HEK293 (cell line): Measurements from ENCODE around the gene ARRDC2.

Experiments
- BCL11A ChIP-seq: fragments of 450-650 bp; formaldehyde crosslinking; IDR thresholded peaks from 2 replicates; pipeline ENCODE4 v1.5.1; 2016; ENCODE audit warnings: low read depth, missing biosample characterization, missing genetic modification characterization
- BCL11B ChIP-seq: fragments of 450-650 bp; formaldehyde crosslinking; IDR thresholded peaks from 2 replicates; pipeline ENCODE4 v1.5.1; 2016; ENCODE audit warnings: low read depth, missing biosample characterization, missing genetic modification characterization
- HOXA7 ChIP-seq: sonication (generic); formaldehyde crosslinking; IDR thresholded peaks from 2 replicates; pipeline ENCODE4 v1.8.1; 2022; ENCODE audit warnings: missing genetic modification reagents, borderline replicate concordance
- KLF10 ChIP-seq: fragments of 450-650 bp; IDR thresholded peaks from 2 replicates; pipeline ENCODE4 v1.5.1; 2018; ENCODE audit warnings: missing biosample characterization, mild to moderate bottlenecking, missing genetic modification characterization
- MZF1 ChIP-seq: fragments of 450-650 bp; formaldehyde crosslinking; IDR thresholded peaks from 2 replicates; pipeline ENCODE4 v1.5.1; 2017; ENCODE audit warnings: missing biosample characterization, missing genetic modification characterization, borderline replicate concordance
- REPIN1 ChIP-seq: fragments of 450-650 bp; formaldehyde crosslinking; IDR thresholded peaks from 2 replicates; pipeline ENCODE4 v1.5.1; 2017; ENCODE audit warnings: missing biosample characterization, missing genetic modification characterization, low read depth
- SETDB1 ChIP-seq: IDR thresholded peaks from one replicate; pipeline ENCODE4 v1.6.1; 2017; ENCODE audit warnings: mild to moderate bottlenecking, low read length, moderate library complexity, mixed read lengths; ENCODE audit not compliant: insufficient read length
- YY1 ChIP-seq: fragments of 450-650 bp; formaldehyde crosslinking; IDR thresholded peaks from 2 replicates; pipeline ENCODE4 v1.5.1; 2018; ENCODE audit warnings: missing biosample characterization, missing genetic modification characterization
- ZFP37 ChIP-seq: fragments of 450-650 bp; formaldehyde crosslinking; IDR thresholded peaks from 2 replicates; pipeline ENCODE4 v1.5.1; 2016; ENCODE audit warnings: missing biosample characterization, missing genetic modification characterization
- ZFP69B ChIP-seq: fragments of 450-650 bp; formaldehyde crosslinking; IDR thresholded peaks from 2 replicates; pipeline ENCODE4 v1.5.1; 2016; ENCODE audit warnings: missing biosample characterization, missing genetic modification characterization
- ZNF10 ChIP-seq: fragments of 450-650 bp; formaldehyde crosslinking; IDR thresholded peaks from 2 replicates; pipeline ENCODE4 v1.5.1; 2017; ENCODE audit warnings: missing biosample characterization, missing genetic modification characterization
- ZNF121 ChIP-seq: fragments of 450-650 bp; formaldehyde crosslinking; IDR thresholded peaks from 2 replicates; pipeline ENCODE4 v1.5.1; 2016; ENCODE audit warnings: missing biosample characterization, missing genetic modification characterization
- ZNF214 ChIP-seq: fragments of 450-650 bp; formaldehyde crosslinking; IDR thresholded peaks from 2 replicates; pipeline ENCODE4 v1.5.1; 2017; ENCODE audit warnings: missing biosample characterization, mild to moderate bottlenecking, missing genetic modification characterization, borderline replicate concordance
- ZNF24 ChIP-seq: fragments of 450-650 bp; formaldehyde crosslinking; IDR thresholded peaks from 2 replicates; pipeline ENCODE4 v1.5.1; 2016; ENCODE audit warnings: missing biosample characterization, missing genetic modification characterization
- ZNF341 ChIP-seq: fragments of 450-650 bp; formaldehyde crosslinking; IDR thresholded peaks from 2 replicates; pipeline ENCODE4; 2016; ENCODE audit warnings: low read depth, missing biosample characterization, missing genetic modification characterization
- ZNF366 ChIP-seq: fragments of 450-650 bp; formaldehyde crosslinking; conservative IDR thresholded peaks from 2 replicates; pipeline ENCODE4 v1.5.1; 2016; ENCODE audit warnings: missing biosample characterization, missing genetic modification characterization
- ZNF514 ChIP-seq: fragments of 450-650 bp; formaldehyde crosslinking; IDR thresholded peaks from 2 replicates; pipeline ENCODE4 v1.5.1; 2016; ENCODE audit warnings: missing biosample characterization, missing genetic modification characterization
- ZNF555 ChIP-seq: fragments of 450-650 bp; formaldehyde crosslinking; conservative IDR thresholded peaks from 2 replicates; pipeline ENCODE4 v1.5.1; 2017; ENCODE audit warnings: missing biosample characterization, mild to moderate bottlenecking, missing genetic modification characterization, inconsistent platforms
- ZNF560 ChIP-seq: fragments of 450-650 bp; formaldehyde crosslinking; IDR thresholded peaks from 2 replicates; pipeline ENCODE4 v1.5.1; 2017; ENCODE audit warnings: missing biosample characterization, missing genetic modification characterization, borderline replicate concordance
- ZNF626 ChIP-seq: fragments of 450-650 bp; sonication (Bioruptor Pico); formaldehyde crosslinking; IDR thresholded peaks from 2 replicates; pipeline ENCODE4 v1.5.1; 2018; ENCODE audit warnings: missing biosample characterization, missing genetic modification characterization, inconsistent platforms
- ZNF76 ChIP-seq: fragments of 450-650 bp; formaldehyde crosslinking; IDR thresholded peaks from 2 replicates; pipeline ENCODE4; 2016; ENCODE audit warnings: low read depth, missing biosample characterization, missing genetic modification characterization, borderline replicate concordance
- ZNF777 ChIP-seq: fragments of 450-650 bp; formaldehyde crosslinking; IDR thresholded peaks from 2 replicates; pipeline ENCODE4 v1.5.1; 2017; ENCODE audit warnings: missing biosample characterization, missing genetic modification characterization, borderline replicate concordance
- ZNF791 ChIP-seq: fragments of 450-650 bp; formaldehyde crosslinking; IDR thresholded peaks from 2 replicates; pipeline ENCODE4 v1.5.1; 2016; ENCODE audit warnings: missing biosample characterization, missing genetic modification characterization
- TF ChIP-seq, protein P1 (sequence below): fragments of 450-650 bp; formaldehyde crosslinking; IDR thresholded peaks from 2 replicates; pipeline ENCODE4 v1.5.1; 2016; ENCODE audit warnings: missing biosample characterization, missing genetic modification characterization
- TF ChIP-seq, protein P2 (sequence below): sonication (generic); formaldehyde crosslinking; IDR thresholded peaks from 2 replicates; pipeline ENCODE4 v1.8.1; 2022; ENCODE audit warnings: mild to moderate bottlenecking, moderate library complexity, missing genetic modification reagents
- TF ChIP-seq, protein P3 (sequence below): fragments of 450-650 bp; formaldehyde crosslinking; IDR thresholded peaks from 2 replicates; pipeline ENCODE4 v1.5.1; 2016; ENCODE audit warnings: missing biosample characterization, missing genetic modification characterization, borderline replicate concordance
- TF ChIP-seq, protein P4 (sequence below): fragments of 450-650 bp; formaldehyde crosslinking; IDR thresholded peaks from 2 replicates; pipeline ENCODE4 v1.5.1; 2017; ENCODE audit warnings: missing biosample characterization, missing genetic modification characterization
- TF ChIP-seq, protein P5 (sequence below): fragments of 450-650 bp; formaldehyde crosslinking; IDR thresholded peaks from 2 replicates; pipeline ENCODE4 v1.5.1; 2016; ENCODE audit warnings: missing biosample characterization, missing genetic modification characterization, low read depth
- TF ChIP-seq, protein P6 (sequence below): fragments of 450-650 bp; formaldehyde crosslinking; IDR thresholded peaks from 2 replicates; pipeline ENCODE4 v1.5.1; 2016; ENCODE audit warnings: missing biosample characterization, missing genetic modification characterization
- TF ChIP-seq, protein P7 (sequence below): fragments of 450-650 bp; formaldehyde crosslinking; IDR thresholded peaks from 2 replicates; pipeline ENCODE4 v1.5.1; 2016; ENCODE audit warnings: missing biosample characterization, missing genetic modification characterization

The ARRDC2 gene

DNA sequence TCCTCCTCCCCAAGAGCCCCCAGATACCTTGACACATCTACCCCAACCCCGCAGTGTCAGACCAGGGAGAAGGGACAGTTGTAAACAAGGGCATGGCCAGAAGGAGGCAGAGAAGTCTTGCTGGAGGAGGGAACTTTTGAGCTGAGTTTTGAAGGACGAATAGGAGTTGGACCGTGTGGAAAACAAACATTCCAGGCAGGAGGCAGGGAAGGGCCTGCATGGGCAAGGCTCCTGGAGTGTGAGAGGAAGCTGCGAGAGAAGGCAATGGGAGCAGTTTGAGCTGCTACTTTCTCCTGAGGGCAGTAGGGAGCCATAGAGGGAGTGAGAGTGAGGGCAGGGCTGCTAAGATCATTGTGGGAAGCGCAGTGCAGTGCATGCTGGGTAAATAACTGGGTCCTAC, 55.5 kb downstream of the ARRDC2 start (continued):
- TF ChIP-seq, protein P1, sequence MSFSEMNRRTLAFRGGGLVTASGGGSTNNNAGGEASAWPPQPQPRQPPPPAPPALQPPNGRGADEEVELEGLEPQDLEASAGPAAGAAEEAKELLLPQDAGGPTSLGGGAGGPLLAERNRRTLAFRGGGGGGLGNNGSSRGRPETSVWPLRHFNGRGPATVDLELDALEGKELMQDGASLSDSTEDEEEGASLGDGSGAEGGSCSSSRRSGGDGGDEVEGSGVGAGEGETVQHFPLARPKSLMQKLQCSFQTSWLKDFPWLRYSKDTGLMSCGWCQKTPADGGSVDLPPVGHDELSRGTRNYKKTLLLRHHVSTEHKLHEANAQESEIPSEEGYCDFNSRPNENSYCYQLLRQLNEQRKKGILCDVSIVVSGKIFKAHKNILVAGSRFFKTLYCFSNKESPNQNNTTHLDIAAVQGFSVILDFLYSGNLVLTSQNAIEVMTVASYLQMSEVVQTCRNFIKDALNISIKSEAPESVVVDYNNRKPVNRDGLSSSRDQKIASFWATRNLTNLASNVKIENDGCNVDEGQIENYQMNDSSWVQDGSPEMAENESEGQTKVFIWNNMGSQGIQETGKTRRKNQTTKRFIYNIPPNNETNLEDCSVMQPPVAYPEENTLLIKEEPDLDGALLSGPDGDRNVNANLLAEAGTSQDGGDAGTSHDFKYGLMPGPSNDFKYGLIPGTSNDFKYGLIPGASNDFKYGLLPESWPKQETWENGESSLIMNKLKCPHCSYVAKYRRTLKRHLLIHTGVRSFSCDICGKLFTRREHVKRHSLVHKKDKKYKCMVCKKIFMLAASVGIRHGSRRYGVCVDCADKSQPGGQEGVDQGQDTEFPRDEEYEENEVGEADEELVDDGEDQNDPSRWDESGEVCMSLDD (tag by site-specific recombination): no peak
- TF ChIP-seq SETDB1: no peak
- no peak for TF ChIP-seq ZNF791
- TF ChIP-seq, protein P2, sequence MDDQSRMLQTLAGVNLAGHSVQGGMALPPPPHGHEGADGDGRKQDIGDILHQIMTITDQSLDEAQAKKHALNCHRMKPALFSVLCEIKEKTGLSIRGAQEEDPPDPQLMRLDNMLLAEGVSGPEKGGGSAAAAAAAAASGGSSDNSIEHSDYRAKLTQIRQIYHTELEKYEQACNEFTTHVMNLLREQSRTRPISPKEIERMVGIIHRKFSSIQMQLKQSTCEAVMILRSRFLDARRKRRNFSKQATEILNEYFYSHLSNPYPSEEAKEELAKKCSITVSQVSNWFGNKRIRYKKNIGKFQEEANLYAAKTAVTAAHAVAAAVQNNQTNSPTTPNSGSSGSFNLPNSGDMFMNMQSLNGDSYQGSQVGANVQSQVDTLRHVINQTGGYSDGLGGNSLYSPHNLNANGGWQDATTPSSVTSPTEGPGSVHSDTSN (CRISPR knock-in tag): no peak
- no peak for TF ChIP-seq ZNF626
- no peak for TF ChIP-seq ZNF366 (tag by site-specific recombination)
- no peak for TF ChIP-seq ZNF24 (tag by site-specific recombination)
- TF ChIP-seq ZNF10 (tag by site-specific recombination): no peak
- TF ChIP-seq ZFP37 (tag by site-specific recombination): no peak
- no peak for TF ChIP-seq HOXA7 (CRISPR knock-in tag)
- no peak for TF ChIP-seq ZNF121 (tag by site-specific recombination)
- TF ChIP-seq, protein P3, sequence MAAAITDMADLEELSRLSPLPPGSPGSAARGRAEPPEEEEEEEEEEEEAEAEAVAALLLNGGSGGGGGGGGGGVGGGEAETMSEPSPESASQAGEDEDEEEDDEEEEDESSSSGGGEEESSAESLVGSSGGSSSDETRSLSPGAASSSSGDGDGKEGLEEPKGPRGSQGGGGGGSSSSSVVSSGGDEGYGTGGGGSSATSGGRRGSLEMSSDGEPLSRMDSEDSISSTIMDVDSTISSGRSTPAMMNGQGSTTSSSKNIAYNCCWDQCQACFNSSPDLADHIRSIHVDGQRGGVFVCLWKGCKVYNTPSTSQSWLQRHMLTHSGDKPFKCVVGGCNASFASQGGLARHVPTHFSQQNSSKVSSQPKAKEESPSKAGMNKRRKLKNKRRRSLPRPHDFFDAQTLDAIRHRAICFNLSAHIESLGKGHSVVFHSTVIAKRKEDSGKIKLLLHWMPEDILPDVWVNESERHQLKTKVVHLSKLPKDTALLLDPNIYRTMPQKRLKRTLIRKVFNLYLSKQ: no peak
- TF ChIP-seq REPIN1 (tag by site-specific recombination): no peak
- TF ChIP-seq ZNF76 (tag by site-specific recombination): peak; percentile 82
- TF ChIP-seq MZF1 (tag by site-specific recombination): no peak
- TF ChIP-seq, protein P4, sequence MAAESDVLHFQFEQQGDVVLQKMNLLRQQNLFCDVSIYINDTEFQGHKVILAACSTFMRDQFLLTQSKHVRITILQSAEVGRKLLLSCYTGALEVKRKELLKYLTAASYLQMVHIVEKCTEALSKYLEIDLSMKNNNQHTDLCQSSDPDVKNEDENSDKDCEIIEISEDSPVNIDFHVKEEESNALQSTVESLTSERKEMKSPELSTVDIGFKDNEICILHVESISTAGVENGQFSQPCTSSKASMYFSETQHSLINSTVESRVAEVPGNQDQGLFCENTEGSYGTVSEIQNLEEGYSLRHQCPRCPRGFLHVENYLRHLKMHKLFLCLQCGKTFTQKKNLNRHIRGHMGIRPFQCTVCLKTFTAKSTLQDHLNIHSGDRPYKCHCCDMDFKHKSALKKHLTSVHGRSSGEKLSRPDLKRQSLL (tag by site-specific recombination): no peak
- no peak for TF ChIP-seq ZNF341
- TF ChIP-seq ZNF514 (tag by site-specific recombination): no peak
- no peak for TF ChIP-seq ZNF560
- TF ChIP-seq, protein P5, sequence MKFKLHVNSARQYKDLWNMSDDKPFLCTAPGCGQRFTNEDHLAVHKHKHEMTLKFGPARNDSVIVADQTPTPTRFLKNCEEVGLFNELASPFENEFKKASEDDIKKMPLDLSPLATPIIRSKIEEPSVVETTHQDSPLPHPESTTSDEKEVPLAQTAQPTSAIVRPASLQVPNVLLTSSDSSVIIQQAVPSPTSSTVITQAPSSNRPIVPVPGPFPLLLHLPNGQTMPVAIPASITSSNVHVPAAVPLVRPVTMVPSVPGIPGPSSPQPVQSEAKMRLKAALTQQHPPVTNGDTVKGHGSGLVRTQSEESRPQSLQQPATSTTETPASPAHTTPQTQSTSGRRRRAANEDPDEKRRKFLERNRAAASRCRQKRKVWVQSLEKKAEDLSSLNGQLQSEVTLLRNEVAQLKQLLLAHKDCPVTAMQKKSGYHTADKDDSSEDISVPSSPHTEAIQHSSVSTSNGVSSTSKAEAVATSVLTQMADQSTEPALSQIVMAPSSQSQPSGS (tag by site-specific recombination): no peak
- TF ChIP-seq, protein P6, sequence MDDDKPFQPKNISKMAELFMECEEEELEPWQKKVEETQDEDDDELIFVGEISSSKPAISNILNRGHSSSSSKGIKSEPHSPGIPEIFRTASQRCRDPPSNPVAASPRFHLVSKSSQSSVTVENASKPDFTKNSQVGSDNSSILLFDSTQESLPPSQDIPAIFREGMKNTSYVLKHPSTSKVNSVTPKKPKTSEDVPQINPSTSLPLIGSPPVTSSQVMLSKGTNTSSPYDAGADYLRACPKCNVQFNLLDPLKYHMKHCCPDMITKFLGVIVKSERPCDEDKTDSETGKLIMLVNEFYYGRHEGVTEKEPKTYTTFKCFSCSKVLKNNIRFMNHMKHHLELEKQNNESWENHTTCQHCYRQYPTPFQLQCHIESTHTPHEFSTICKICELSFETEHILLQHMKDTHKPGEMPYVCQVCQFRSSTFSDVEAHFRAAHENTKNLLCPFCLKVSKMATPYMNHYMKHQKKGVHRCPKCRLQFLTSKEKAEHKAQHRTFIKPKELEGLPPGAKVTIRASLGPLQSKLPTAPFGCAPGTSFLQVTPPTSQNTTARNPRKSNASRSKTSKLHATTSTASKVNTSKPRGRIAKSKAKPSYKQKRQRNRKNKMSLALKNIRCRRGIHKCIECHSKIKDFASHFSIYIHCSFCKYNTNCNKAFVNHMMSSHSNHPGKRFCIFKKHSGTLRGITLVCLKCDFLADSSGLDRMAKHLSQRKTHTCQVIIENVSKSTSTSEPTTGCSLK (tag by site-specific recombination): no peak
- TF ChIP-seq ZNF214: no peak
- TF ChIP-seq BCL11A (tag by site-specific recombination): no peak
- TF ChIP-seq ZNF555 (tag by site-specific recombination): no peak
- no peak for TF ChIP-seq BCL11B (tag by site-specific recombination)
- TF ChIP-seq ZNF777: no peak
- TF ChIP-seq, protein P7, sequence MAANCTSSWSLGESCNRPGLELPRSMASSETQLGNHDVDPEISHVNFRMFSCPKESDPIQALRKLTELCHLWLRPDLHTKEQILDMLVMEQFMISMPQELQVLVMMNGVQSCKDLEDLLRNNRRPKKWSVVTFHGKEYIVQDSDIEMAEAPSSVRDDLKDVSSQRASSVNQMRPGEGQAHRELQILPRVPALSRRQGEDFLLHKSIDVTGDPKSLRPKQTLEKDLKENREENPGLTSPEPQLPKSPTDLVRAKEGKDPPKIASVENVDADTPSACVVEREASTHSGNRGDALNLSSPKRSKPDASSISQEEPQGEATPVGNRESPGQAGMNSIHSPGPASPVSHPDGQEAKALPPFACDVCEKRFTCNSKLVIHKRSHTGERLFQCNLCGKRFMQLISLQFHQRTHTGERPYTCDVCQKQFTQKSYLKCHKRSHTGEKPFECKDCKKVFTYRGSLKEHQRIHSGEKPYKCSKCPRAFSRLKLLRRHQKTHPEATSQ (tag by site-specific recombination): no peak
- TF ChIP-seq YY1: no peak
- no peak for TF ChIP-seq KLF10 (tag by site-specific recombination)
- TF ChIP-seq ZFP69B (tag by site-specific recombination): no peak
